Activated T-cell treated with anti-CD3 and anti-CD28 coated beads, Interleukin-2, amount 50 U/mL, for 24 hours (primary cell): ENCODE results near the gene GGA1.

Experiments
- DNase-seq: peaks from one replicate; pipeline ENCODE4 v3.0.0-alpha.2; 2020
- H3K27ac Mint-ChIP-seq: 2 replicates; pipeline ENCODE4 v1.8.0; 2020; ENCODE audit warnings: mild to moderate bottlenecking, mixed read lengths
- H3K27me3 Mint-ChIP-seq: 2 replicates; pipeline ENCODE4 v1.8.0; 2020; ENCODE audit warnings: mixed read lengths
- H3K36me3 Mint-ChIP-seq: 2 replicates; pipeline ENCODE4 v1.8.0; 2020; ENCODE audit warnings: low read depth, mixed read lengths
- H3K4me1 Mint-ChIP-seq: 2 replicates; pipeline ENCODE4 v1.8.0; 2020; ENCODE audit warnings: low read depth, mixed read lengths
- H3K4me3 Mint-ChIP-seq: 2 replicates; pipeline ENCODE4 v1.8.0; 2020; ENCODE audit warnings: mild to moderate bottlenecking, moderate library complexity, mixed read lengths
- H3K9me3 Mint-ChIP-seq: 2 replicates; pipeline ENCODE4 v1.8.0; 2020; ENCODE audit warnings: mixed read lengths

GGA1 gene

GRCh38 chr22:37627545-37627944 lies 18.9 kb downstream of the GGA1 start:
- Mint-ChIP-seq H3K9me3 (no peaks in the 10 kb centered on the region), H3K27ac (peak overlapping the region; percentile 92), H3K4me1 (peaks cover 68% of the 10 kb centered on the region), H3K27me3 (no peaks in the 10 kb centered on the region), H3K4me3 (peak overlapping the region; percentile 29), H3K36me3 (peaks cover 80% of the 10 kb centered on the region)
- peak; percentile 73 for DNase-seq

DNA sequence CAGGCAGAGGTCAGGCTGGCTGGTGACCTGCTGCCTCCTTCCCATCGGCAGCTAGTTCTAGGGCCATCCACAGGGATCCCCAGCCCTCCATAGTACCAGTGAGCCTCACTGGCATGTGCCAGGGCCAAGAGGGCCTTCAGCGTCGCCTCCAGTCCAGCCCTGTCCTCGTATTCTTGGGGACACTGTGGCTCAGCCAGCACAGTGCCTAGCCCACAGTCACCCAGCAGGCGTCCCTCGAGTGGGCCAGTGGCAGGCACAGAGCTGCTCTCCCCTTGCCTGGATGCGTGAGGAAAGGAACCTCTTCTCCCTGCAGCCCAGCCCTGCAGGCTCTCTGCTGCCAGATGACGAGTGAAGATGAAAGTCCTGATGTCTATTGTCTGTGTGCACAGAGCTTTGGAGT lies 20.2 kb downstream of the GGA1 start:
- no peaks in the 10 kb centered on the region for H3K9me3 Mint-ChIP-seq
- no peaks in the 10 kb centered on the region for H3K27me3 Mint-ChIP-seq
- H3K4me1 Mint-ChIP-seq: peaks cover 74% of the 10 kb centered on the region
- H3K4me3 Mint-ChIP-seq: no peak overlapping the region
- DNase-seq: no peak
- peak overlapping the region; percentile 92 for H3K27ac Mint-ChIP-seq
- peaks cover 77% of the 10 kb centered on the region for H3K36me3 Mint-ChIP-seq

DNA sequence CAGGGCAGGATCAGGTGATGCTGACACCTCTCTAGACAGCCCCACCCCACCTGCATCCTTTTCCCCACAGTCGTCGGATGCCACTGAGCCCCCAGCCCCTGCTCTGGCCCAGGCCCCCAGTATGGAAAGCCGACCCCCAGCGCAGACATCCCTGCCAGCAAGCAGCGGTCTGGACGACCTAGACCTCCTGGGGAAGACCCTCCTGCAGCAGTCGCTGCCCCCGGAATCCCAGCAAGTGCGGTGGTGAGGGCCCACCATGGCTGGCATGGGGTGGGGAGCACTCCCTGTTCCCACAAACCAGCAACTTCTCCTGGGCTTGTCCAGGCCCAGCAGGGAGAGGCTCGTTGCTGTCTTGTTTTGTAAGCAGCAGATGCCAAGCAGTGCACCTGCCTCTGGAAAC lies 21.3 kb downstream of the GGA1 start:
- peaks cover 77% of the 10 kb centered on the region for H3K4me1 Mint-ChIP-seq
- DNase-seq: no peak
- no peaks in the 10 kb centered on the region for H3K27me3 Mint-ChIP-seq
- H3K27ac Mint-ChIP-seq: peak overlapping the region; percentile 22
- H3K9me3 Mint-ChIP-seq: no peaks in the 10 kb centered on the region
- no peak overlapping the region for H3K4me3 Mint-ChIP-seq
- peaks cover 67% of the 10 kb centered on the region for H3K36me3 Mint-ChIP-seq

DNA sequence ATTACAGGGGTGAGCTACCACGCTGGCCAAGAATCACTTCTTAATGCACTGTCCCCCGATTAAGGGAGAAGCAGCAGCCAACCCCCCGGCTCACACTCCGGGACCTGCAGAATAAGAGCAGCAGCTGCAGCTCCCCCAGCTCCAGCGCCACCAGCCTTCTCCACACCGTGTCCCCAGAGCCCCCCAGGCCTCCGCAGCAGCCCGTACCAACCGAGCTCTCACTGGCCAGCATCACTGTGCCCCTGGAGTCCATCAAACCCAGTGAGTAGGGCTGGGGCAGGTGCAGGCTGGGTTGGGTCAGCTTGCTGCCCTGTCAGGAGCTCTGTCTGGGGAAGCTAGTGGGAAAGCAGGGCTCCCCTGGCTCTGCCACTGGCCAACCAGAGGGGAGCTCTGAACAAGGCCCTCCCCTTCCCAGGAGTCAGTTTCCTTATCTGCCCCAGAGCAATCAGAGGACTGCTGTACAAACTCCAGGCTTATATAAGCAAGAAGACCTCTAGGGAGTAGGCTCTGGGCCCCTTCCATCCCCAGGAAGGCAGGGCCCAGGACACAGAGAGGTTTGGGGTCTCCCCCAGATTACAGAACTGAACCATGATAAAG lies 22.3 kb downstream of the GGA1 start:
- H3K27ac Mint-ChIP-seq: peak overlapping the region; percentile 92
- DNase-seq: no peak
- peaks cover 57% of the 10 kb centered on the region for H3K36me3 Mint-ChIP-seq
- no peaks in the 10 kb centered on the region for H3K9me3 Mint-ChIP-seq
- no peak overlapping the region for H3K4me3 Mint-ChIP-seq
- no peaks in the 10 kb centered on the region for H3K27me3 Mint-ChIP-seq
- peaks cover 73% of the 10 kb centered on the region for H3K4me1 Mint-ChIP-seq

DNA sequence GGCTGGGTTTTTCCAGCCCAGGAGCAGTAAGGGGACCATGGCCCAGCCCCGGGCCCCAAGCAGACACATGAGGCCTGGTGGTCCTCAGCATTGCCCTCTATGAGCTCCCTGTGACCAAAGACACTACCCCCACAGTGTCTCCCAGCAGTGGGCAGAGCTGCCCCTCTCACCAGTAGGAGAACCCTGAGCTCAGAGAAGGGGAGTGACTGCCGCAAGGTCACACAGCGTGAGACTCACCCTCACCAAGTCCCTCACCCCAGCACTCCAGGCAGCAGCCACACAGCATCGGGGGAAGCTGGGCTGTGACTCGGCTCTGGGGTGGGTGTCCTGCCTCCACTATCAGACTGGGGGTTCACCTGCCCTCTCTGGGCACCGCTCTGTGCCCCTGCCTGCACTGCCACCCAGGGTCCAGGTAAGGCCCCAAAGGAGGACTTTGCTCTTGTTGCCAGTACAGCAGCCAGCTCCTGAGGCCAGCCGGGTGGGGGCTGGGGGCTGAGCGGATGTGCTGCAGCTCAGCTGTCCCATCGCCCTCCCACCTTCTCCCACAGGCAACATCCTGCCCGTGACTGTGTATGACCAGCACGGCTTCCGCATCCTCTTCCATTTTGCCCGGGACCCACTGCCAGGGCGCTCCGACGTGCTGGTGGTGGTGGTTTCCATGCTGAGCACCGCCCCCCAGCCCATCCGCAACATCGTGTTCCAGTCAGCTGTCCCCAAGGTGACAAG lies 23.0 kb downstream of the GGA1 start:
- peak; percentile 38 for DNase-seq
- Mint-ChIP-seq H3K27ac (peak overlapping the region; percentile 92), H3K4me1 (peaks cover 73% of the 10 kb centered on the region), H3K36me3 (peaks cover 50% of the 10 kb centered on the region), H3K4me3 (peak overlapping the region; percentile 48), H3K9me3 (no peaks in the 10 kb centered on the region), H3K27me3 (no peaks in the 10 kb centered on the region)

DNA sequence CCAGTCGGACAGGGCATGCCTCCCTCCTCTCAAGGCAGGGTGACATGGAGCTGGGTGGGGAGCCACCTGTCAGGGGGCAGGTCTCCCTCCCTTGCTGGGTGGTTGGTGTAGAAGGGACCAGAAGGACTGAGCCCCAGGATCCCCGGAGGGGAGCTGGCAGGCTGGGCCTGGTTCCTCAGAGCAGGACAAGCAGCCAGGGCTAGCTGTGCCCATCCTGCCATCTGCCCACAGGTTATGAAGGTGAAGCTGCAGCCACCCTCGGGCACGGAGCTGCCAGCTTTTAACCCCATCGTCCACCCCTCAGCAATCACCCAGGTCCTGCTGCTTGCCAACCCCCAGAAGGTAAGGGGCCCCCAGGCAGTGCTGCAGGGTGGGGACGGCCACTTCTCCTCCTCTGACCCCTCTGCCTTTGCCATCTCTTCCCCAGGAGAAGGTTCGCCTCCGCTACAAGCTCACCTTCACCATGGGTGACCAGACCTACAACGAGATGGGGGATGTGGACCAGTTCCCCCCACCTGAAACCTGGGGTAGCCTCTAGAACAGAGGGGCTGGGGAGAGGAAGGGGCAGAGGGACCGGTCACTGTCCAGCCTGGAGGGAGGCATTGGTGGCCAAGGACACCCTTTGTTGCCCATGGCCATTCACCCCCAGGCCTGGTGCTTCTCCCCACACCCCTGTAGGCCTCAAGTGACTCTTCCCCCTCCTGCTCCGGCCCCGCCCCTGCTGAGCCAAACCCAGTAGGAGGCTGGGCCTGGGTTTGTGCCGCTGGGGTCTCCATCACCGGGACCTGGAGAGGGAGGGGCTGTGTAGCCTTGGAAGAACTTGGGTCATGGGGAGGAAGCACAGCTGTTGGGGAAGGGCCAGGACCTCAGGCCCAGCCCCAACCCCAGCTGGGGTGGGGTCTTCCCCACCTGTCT lies 23.8 kb downstream of the GGA1 start:
- no peaks in the 10 kb centered on the region for H3K27me3 Mint-ChIP-seq

DNA sequence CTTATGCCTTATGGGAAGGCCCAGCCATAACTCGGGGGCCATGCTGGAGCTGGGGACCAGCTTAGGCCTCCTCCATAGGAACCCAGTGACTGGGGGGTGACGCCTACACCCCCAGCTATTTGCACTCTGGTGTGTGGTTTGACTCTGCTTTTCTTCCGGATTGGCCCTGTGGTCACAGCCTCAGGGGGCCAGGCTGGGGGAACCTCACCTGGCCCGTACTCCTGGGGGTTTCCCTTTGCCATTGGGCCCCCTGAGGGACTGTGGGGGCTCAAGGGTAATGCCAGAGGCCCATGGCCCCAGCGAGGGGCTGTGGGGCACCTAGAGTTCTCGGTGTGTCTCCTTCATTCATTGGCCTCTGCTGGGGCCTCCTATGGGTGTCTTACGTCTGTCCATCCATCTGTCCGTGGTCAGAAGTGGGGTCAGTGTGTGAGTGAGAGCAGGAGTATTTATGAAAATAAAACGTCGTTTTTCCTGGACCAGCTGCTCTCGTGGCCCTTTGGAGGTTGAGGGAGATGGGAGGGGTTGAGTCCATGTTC lies 24.5 kb downstream of the GGA1 start:
- peak; percentile 65 for DNase-seq
- H3K9me3 Mint-ChIP-seq: no peaks in the 10 kb centered on the region
- peaks cover 42% of the 10 kb centered on the region for H3K36me3 Mint-ChIP-seq
- H3K4me3 Mint-ChIP-seq: peak overlapping the region; percentile 63
- H3K27ac Mint-ChIP-seq: peak overlapping the region; percentile 92
- peaks cover 73% of the 10 kb centered on the region for H3K4me1 Mint-ChIP-seq
- no peaks in the 10 kb centered on the region for H3K27me3 Mint-ChIP-seq

More for the DNA sequence above, 23.8 kb downstream of the GGA1 start:
- Mint-ChIP-seq H3K36me3 (peaks cover 42% of the 10 kb centered on the region), H3K9me3 (no peaks in the 10 kb centered on the region), H3K4me3 (peak overlapping the region; percentile 63), H3K4me1 (peaks cover 73% of the 10 kb centered on the region), H3K27ac (peak overlapping the region; percentile 92)
- no peak for DNase-seq

- Mint-ChIP-seq H3K9me3 (no peaks in the 10 kb centered on the region), H3K27me3 (no peaks in the 10 kb centered on the region), H3K4me1 (peaks cover 73% of the 10 kb centered on the region), H3K4me3 (peak overlapping the region; percentile 63), H3K36me3 (peaks cover 38% of the 10 kb centered on the region), H3K27ac (peak overlapping the region; percentile 92)
- DNase-seq: peak; percentile 76
These were observed 25.2 kb downstream of the GGA1 start for GRCh38 chr22:37633625-37634416.

- peak; percentile 56 for DNase-seq
- H3K27me3 Mint-ChIP-seq: no peaks in the 10 kb centered on the region
- peak overlapping the region; percentile 92 for H3K27ac Mint-ChIP-seq
- peak overlapping the region; percentile 63 for H3K4me3 Mint-ChIP-seq
- no peaks in the 10 kb centered on the region for H3K9me3 Mint-ChIP-seq
- H3K4me1 Mint-ChIP-seq: peaks cover 73% of the 10 kb centered on the region
- peaks cover 32% of the 10 kb centered on the region for H3K36me3 Mint-ChIP-seq
These were observed 25.8 kb downstream of the GGA1 start for GRCh38 chr22:37634417-37634924.

DNA sequence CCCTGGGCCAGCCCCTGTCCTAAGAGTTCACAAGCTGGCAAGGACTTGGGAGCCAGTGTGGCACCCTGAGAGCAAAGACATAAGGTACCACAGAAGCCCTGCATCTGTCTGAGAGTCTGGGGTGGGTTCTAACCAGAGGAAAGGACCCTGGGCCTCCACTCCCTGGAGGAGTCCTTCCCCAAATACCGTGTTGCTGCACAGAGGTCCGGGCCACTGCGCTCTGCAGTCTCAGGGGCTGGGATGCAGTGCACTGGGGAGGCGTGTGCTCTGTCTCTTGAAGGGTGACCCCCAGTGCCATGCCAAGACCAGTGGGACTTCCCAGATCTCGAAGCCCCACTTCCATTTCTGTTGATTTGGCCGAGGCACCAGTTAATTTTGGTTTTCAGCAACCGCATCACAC lies 26.5 kb downstream of the GGA1 start:
- Mint-ChIP-seq H3K27me3 (no peaks in the 10 kb centered on the region), H3K36me3 (peaks cover 27% of the 10 kb centered on the region), H3K4me1 (peaks cover 73% of the 10 kb centered on the region), H3K9me3 (no peaks in the 10 kb centered on the region), H3K4me3 (no peak overlapping the region), H3K27ac (peak overlapping the region; percentile 92)
- DNase-seq: no peak

- H3K9me3 Mint-ChIP-seq: no peaks in the 10 kb centered on the region
- H3K27ac Mint-ChIP-seq: peak overlapping the region; percentile 88
- no peak for DNase-seq
- H3K4me3 Mint-ChIP-seq: no peak overlapping the region
- peaks cover 26% of the 10 kb centered on the region for H3K36me3 Mint-ChIP-seq
- H3K27me3 Mint-ChIP-seq: no peaks in the 10 kb centered on the region
- peaks cover 73% of the 10 kb centered on the region for H3K4me1 Mint-ChIP-seq
These were observed 27.7 kb downstream of the GGA1 start for GRCh38 chr22:37636186-37636948.

DNA sequence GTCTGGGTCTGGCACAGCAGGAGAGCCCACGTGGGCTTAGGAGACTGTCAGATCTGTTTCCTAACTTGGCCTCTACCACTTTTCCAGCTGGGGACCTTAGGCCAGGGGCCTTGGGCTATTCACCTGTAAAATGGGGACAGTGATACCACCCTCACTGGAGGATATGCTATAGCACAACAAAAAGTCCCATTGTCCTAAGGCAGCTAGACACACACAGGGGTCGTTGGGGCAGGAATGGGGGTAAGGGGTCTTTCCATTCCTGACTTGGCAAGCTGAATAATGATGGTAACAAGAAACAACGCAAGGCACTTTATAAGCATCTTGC lies 28.3 kb downstream of the GGA1 start:
- Mint-ChIP-seq H3K9me3 (no peaks in the 10 kb centered on the region), H3K27ac (peak overlapping the region; percentile 88), H3K36me3 (peaks cover 26% of the 10 kb centered on the region), H3K4me1 (peaks cover 74% of the 10 kb centered on the region), H3K27me3 (no peaks in the 10 kb centered on the region), H3K4me3 (no peak overlapping the region)
- no peak for DNase-seq

DNA sequence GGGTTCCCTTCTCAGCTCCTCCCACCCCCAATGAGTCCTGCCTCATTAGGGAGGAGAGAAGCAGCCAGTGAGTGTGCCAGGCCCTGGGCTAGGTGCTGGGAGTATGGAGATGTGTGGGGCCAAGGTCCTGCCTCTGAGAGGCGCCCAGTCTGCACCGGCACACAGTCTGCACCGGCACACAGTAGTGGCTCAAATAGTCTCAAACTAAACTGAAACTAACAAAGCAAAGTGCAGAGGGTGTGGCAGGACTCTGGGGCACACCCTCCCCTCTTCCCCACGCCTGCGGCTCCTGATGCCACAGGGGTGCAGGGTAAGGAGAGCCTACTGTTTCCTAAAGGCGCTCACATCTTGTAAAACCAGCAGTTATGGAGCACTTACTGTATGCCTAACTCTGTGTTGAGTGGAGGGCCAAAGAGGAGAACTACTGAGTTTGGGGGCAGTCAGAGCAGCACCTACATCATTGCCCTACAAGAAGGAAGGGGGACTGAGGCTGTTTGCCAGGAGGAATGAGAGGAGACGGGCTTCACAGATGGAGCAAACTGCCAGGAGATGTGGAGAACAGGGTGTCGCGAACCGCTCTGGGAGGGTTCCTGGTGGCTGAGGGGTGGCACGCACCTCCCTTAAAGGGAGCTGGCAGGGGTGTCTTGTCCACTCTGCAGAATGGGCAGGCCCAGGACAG lies 29.9 kb downstream of the GGA1 start:
- Mint-ChIP-seq H3K27ac (peak overlapping the region; percentile 88), H3K4me3 (peak overlapping the region; percentile 94), H3K27me3 (no peaks in the 10 kb centered on the region), H3K36me3 (peaks cover 29% of the 10 kb centered on the region), H3K4me1 (peaks cover 71% of the 10 kb centered on the region), H3K9me3 (no peaks in the 10 kb centered on the region)
- peak; percentile 53 for DNase-seq
